ENCODE data around the gene IRF2.

The IRF2 gene

GRCh38 chr4:184510401-184510800, 36.1 kb upstream of the IRF2 start:
- H3K27ac ChIP-seq, result no peak overlapping the region

DNA sequence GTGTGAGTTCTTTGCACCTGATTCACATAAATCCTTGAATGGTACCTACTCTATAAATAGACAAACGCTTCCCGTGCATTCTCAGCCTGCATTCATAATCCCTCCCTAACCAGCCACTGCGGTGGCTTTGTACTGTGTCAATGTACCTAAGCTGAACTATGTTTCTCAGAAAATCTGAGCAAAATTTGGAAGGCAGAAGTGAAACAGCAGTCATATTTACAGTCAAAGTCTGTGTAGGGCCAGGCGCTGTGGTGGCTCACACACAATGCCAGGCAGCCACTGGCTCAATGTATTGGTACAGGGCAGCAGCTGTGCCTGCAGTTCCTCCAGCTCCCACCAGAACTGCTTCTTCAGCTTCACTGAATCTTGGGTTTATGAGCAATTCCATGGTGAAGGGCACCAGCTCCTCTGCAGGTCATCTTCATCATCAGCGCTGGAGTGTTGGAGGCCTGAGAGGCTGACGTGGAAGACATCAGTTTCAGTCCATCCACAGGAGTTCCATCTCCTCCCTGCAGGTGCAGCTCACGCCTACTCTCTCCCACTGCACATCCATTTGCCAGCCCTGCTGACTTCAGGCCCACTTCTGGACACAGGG, 32.3 kb upstream of the IRF2 start:
- Histone ChIP-seq H3K4me3 (ENCODE audit: low read depth in 1 of 2, low read length in 1 of 2) (no peak overlapping the region), H3K4me1 (ENCODE audit: control insufficient read depth in 1 of 2, insufficient read depth in 1 of 2, low read depth in 1 of 2, low read length in 1 of 2) (peaks cover 20% of the 10 kb centered on the region in 2 experiments), H3K36me3 (no peaks in the 10 kb centered on the region), H3K27me3 (no peaks in the 10 kb centered on the region), H3K9me3 (no peaks in the 10 kb centered on the region), H3K27ac (no peak overlapping the region)
- TF ChIP-seq, protein P1, sequence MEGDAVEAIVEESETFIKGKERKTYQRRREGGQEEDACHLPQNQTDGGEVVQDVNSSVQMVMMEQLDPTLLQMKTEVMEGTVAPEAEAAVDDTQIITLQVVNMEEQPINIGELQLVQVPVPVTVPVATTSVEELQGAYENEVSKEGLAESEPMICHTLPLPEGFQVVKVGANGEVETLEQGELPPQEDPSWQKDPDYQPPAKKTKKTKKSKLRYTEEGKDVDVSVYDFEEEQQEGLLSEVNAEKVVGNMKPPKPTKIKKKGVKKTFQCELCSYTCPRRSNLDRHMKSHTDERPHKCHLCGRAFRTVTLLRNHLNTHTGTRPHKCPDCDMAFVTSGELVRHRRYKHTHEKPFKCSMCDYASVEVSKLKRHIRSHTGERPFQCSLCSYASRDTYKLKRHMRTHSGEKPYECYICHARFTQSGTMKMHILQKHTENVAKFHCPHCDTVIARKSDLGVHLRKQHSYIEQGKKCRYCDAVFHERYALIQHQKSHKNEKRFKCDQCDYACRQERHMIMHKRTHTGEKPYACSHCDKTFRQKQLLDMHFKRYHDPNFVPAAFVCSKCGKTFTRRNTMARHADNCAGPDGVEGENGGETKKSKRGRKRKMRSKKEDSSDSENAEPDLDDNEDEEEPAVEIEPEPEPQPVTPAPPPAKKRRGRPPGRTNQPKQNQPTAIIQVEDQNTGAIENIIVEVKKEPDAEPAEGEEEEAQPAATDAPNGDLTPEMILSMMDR (IDR thresholded peaks at IDR 0.05), result no peak

More at GRCh38 chr4:184510401-184510800, 36.1 kb upstream of the IRF2 start:
- no peaks in the 10 kb centered on the region for H3K9me3 ChIP-seq
- H3K4me3 ChIP-seq (ENCODE audit: low read depth in 1 of 2, low read length in 1 of 2), result no peak overlapping the region
- TF ChIP-seq, protein P1 (IDR thresholded peaks at IDR 0.05), result no peak
- no peaks in the 10 kb centered on the region for H3K27me3 ChIP-seq
- peaks cover 13 to 14% of the 10 kb centered on the region in 2 experiments for H3K4me1 ChIP-seq (ENCODE audit: control insufficient read depth in 1 of 2, insufficient read depth in 1 of 2, low read depth in 1 of 2, low read length in 1 of 2)
- no peaks in the 10 kb centered on the region for H3K36me3 ChIP-seq

DNA sequence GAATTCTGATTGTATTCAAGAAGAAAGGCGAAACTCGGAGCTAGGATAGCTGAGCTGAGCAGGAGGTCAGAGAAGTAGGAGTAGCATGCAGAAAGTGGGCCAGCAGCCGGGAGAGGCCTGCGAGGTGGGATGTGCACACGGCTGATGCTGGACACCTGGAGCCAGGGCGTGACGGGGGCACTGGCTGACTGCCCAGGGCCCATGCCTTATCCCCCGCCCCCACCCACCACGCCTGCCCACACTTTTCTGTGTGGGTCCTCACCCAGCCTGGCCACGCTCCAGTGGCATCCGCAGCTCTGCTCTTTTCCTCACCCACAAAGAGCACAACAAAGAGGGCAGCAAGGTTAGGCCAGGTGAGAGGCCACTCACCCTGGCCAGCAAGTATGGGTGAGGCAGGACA, 30.0 kb upstream of the IRF2 start:
- TF ChIP-seq, protein P1 (IDR thresholded peaks at IDR 0.05), result no peak
- H3K27me3 ChIP-seq, result no peaks in the 10 kb centered on the region
- peak overlapping the region; percentile 59 for H3K27ac ChIP-seq
- H3K4me3 ChIP-seq (ENCODE audit: low read depth in 1 of 2, low read length in 1 of 2), result no peak overlapping the region
- H3K4me1 ChIP-seq (ENCODE audit: control insufficient read depth in 1 of 2, insufficient read depth in 1 of 2, low read depth in 1 of 2, low read length in 1 of 2), result peaks cover 11 to 13% of the 10 kb centered on the region in 2 experiments
- no peaks in the 10 kb centered on the region for H3K9me3 ChIP-seq
- H3K36me3 ChIP-seq, result no peaks in the 10 kb centered on the region

DNA sequence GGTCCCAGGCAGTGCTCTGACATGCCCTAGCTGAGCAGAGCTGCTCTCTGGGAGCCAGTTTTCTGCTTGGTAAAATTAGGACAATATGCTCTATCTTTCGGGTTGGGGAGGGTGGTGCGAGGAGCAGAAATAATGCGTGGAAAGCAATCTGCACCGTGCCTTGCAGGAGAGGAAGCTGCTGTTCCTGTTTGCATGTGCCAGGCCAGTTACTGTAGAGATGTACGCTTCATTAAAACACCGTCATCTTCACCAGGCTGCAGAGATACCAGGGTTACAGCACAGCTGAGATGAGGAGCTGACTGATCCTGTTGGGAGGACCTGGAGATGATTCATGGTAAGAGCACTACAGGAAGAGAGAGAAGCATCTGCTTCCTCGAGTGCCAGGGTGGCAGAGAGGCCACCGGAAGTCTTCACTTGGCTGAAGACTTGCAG, 29.5 kb upstream of the IRF2 start:
- no peaks in the 10 kb centered on the region for H3K27me3 ChIP-seq
- H3K4me1 ChIP-seq (ENCODE audit: control insufficient read depth in 1 of 2, insufficient read depth in 1 of 2, low read depth in 1 of 2, low read length in 1 of 2), result peaks cover 11 to 13% of the 10 kb centered on the region in 2 experiments
- H3K36me3 ChIP-seq, result no peaks in the 10 kb centered on the region
- H3K4me3 ChIP-seq (ENCODE audit: low read depth in 1 of 2, low read length in 1 of 2), result peak overlapping the region in 1 of 2 experiments; percentile 9
- H3K9me3 ChIP-seq, result no peaks in the 10 kb centered on the region
- TF ChIP-seq, protein P1 (IDR thresholded peaks at IDR 0.05), result no peak
- H3K27ac ChIP-seq, result peak overlapping the region; percentile 59

DNA sequence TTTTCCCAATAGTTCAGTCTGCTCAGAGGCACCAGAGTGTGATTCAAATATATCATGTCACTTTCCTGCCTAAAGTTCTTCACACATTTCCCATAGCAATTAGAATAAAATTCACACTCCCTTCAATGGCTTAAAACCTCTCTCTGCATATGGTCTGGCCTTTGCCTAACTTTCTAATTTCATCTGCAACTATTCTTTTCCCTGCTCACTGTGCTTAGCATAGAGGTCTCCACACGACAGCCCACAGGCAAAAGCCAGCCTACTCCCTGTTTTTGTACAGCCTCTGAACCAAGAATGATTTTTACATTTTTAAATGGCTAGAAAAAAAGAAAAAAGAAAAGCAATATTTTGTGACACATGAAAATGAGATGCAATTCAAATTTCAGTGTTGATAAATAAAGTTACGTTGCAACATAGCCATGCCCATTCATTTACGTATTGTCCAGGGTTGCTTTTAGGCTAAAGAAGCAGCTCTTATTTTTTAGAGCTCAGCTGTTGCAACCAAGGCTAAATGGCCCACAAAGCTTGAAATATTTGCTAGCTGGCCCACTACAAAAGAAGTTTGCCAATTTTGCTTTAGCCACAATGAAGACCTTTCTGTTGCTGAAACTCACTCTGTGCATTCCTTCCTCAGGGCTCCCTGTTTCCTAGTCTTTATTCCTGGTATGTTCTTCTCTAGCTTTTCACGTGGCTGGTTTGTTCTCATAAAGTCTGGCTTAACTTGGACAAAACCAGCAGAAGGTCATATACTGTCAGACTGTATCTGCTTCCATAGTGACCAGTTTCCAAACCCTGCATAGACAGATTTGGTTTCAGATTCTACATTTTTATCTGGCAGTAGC, 26.6 kb upstream of the IRF2 start:
- Histone ChIP-seq H3K9me3 (no peaks in the 10 kb centered on the region), H3K4me3 (ENCODE audit: low read depth in 1 of 2, low read length in 1 of 2) (no peak overlapping the region), H3K27me3 (no peaks in the 10 kb centered on the region), H3K4me1 (ENCODE audit: control insufficient read depth in 1 of 2, insufficient read depth in 1 of 2, low read depth in 1 of 2, low read length in 1 of 2) (peaks cover 11 to 13% of the 10 kb centered on the region in 2 experiments), H3K36me3 (no peaks in the 10 kb centered on the region), H3K27ac (no peak overlapping the region)
- TF ChIP-seq, protein P1 (IDR thresholded peaks at IDR 0.05), result no peak

All from neutrophil (primary cell).